D721Med (cell line): Measurements from ENCODE around the gene SMARCD3.

Experiments used
- DNase-seq: peaks from one replicate; pipeline ENCODE4 v3.0.0; 2011; ENCODE audit warnings: low spot score; ENCODE audit not compliant: insufficient read length
- FAIRE-seq: peaks from 2 replicates; lab custom pipeline; 2011; peaks lifted over from hg19 to GRCh38; lab: Jason Lieb, UNC
- CTCF ChIP-seq: IDR thresholded peaks from 2 replicates; pipeline ENCODE4 v1.5.1; 2012; ENCODE audit warnings: mild to moderate bottlenecking, control low read depth; ENCODE audit not compliant: insufficient read depth; ENCODE audit errors: missing control alignments

The SMARCD3 gene

GRCh38 chr7:151233804-151234203, 14.7 kb downstream of the SMARCD3 start:
- DNase-seq, result no peak
- no peak for TF ChIP-seq CTCF
- FAIRE-seq, result no peak

GRCh38 chr7:151232917-151233701, 15.4 kb downstream of the SMARCD3 start:
- no peak for DNase-seq
- no peak for TF ChIP-seq CTCF
- no peak for FAIRE-seq

- TF ChIP-seq CTCF, result no peak
- DNase-seq (peak; percentile 96), FAIRE-seq (no peak)
Measured at GRCh38 chr7:151232091-151232916, 16.2 kb downstream of the SMARCD3 start, which contains the start of gene CHPF2. CHPF2 (plus strand) TSS chr7:151232483; CDS start chr7:151234012, 1,529 bp downstream.

GRCh38 chr7:151231080-151231479, 17.4 kb downstream of the SMARCD3 start:
- TF ChIP-seq CTCF, result no peak
- DNase-seq, result no peak
- no peak for FAIRE-seq

GRCh38 chr7:151229249-151229648, 19.2 kb downstream of the SMARCD3 start:
- DNase-seq, result no peak

More at GRCh38 chr7:151229249-151229648, 19.2 kb downstream of the SMARCD3 start:
- no peak for TF ChIP-seq CTCF
- no peak for FAIRE-seq
